ENCODE results near the gene PSME1. TPM values are rescaled to one million over a fixed set of nuclear protein-coding genes. Genes with fewer than 3 reads are reported as not detected.
A peak's percentile ranks its signal among the peaks of the same experiment; 100 is the strongest.

Gene PSME1
- total and polyA plus RNA-seq, 2 of the 13 experiments (the other 11 are each of a cell fraction or from before 2014, with no cell fraction given), result 159 to 608 TPM

DNA sequence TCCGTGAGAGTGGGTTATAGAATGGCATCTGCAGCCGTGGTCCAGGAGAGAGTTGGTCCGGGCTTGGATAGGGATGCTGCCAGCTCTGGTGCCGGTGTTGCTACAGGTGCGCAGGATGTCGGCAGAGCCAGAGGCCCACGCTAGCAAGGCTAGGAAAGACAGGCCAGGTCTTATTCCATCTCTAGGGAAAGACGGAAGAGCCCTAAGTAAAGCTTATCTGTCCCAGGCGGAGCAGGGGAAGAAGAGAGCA lies 485 bp upstream of the PSME1 start (continued):
- TF ChIP-seq SNAI1 (CRISPR knock-in tag; IDR thresholded peaks at IDR 0.05; ENCODE audit: borderline replicate concordance), result 0 out of 2 replicates have a peak, but pooled peaks have one; percentile 50
- TF ChIP-seq ZNF879 (CRISPR knock-in tag; IDR thresholded peaks at IDR 0.05), result no peak
- TF ChIP-seq ZBTB21 (CRISPR knock-in tag; IDR thresholded peaks at IDR 0.05), result no peak
- TF ChIP-seq CEBPB (IDR thresholded peaks at IDR 0.05; ENCODE audit: borderline replicate concordance, low read depth, low read length), result no peak
- TF ChIP-seq ZNF207 (IDR thresholded peaks at IDR 0.05; ENCODE audit: borderline replicate concordance), result no peak
- TF ChIP-seq, protein P1, sequence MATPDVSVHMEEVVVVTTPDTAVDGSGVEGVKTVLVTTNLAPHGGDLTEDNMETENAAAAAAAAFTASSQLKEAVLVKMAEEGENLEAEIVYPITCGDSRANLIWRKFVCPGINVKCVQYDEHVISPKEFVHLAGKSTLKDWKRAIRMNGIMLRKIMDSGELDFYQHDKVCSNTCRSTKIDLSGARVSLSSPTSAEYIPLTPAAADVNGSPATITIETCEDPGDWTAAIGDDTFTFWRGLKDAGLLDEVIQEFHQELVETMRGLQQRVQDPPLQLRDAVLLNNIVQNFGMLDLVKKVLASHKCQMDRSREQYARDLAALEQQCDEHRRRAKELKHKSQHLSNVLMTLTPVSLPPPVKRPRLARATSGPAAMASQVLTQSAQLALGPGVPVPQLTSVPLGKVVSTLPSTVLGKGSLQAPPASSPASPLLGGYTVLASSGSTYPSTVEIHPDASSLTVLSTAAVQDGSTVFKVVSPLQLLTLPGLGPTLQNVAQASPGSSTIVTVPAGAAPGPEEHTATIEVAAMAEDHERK (CRISPR knock-in tag; IDR thresholded peaks at IDR 0.05; ENCODE audit: low read depth), result no peak
- no peak; the same call in none of the 2 replicates for TF ChIP-seq MEF2D (CRISPR knock-in tag; IDR thresholded peaks at IDR 0.05)
- TF ChIP-seq, protein P2, sequence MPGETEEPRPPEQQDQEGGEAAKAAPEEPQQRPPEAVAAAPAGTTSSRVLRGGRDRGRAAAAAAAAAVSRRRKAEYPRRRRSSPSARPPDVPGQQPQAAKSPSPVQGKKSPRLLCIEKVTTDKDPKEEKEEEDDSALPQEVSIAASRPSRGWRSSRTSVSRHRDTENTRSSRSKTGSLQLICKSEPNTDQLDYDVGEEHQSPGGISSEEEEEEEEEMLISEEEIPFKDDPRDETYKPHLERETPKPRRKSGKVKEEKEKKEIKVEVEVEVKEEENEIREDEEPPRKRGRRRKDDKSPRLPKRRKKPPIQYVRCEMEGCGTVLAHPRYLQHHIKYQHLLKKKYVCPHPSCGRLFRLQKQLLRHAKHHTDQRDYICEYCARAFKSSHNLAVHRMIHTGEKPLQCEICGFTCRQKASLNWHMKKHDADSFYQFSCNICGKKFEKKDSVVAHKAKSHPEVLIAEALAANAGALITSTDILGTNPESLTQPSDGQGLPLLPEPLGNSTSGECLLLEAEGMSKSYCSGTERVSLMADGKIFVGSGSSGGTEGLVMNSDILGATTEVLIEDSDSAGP (CRISPR knock-in tag; IDR thresholded peaks at IDR 0.05; ENCODE audit: borderline replicate concordance), result no peak
- TF ChIP-seq RELA (CRISPR knock-in tag; IDR thresholded peaks at IDR 0.05), result no peak
- peak; percentile 24; the same call in 1 of the 2 replicates for TF ChIP-seq MATR3 (CRISPR knock-in tag; IDR thresholded peaks at IDR 0.05)
- no peak for TF ChIP-seq ZNF432 (CRISPR knock-in tag; IDR thresholded peaks at IDR 0.05; ENCODE audit: borderline replicate concordance)
- no peak for TF ChIP-seq SNRNP70 (IDR thresholded peaks at IDR 0.05; ENCODE audit: low read depth, low read length)
- peak; percentile 75; the same call in 1 of the 2 replicates for TF ChIP-seq NFATC3 (CRISPR knock-in tag; IDR thresholded peaks at IDR 0.05)
- no peak for TF ChIP-seq ZNF136 (CRISPR knock-in tag; IDR thresholded peaks at IDR 0.05; ENCODE audit: low read depth)
- TF ChIP-seq NFE2L2 (IDR thresholded peaks at IDR 0.05; ENCODE audit: low read length), result no peak
- TF ChIP-seq HCFC1 (IDR thresholded peaks at IDR 0.05; ENCODE audit: low read depth, low read length), result no peak
- peak; percentile 3; the same call in 1 of the 2 replicates for TF ChIP-seq SNAPC2 (CRISPR knock-in tag; IDR thresholded peaks at IDR 0.05)
- TF ChIP-seq DNMT1 (CRISPR knock-in tag; IDR thresholded peaks at IDR 0.05), result peak; percentile 72
- TF ChIP-seq NFE2 (CRISPR knock-in tag; IDR thresholded peaks at IDR 0.05), result no peak
- TF ChIP-seq, protein P3, sequence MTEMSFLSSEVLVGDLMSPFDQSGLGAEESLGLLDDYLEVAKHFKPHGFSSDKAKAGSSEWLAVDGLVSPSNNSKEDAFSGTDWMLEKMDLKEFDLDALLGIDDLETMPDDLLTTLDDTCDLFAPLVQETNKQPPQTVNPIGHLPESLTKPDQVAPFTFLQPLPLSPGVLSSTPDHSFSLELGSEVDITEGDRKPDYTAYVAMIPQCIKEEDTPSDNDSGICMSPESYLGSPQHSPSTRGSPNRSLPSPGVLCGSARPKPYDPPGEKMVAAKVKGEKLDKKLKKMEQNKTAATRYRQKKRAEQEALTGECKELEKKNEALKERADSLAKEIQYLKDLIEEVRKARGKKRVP (CRISPR knock-in tag; IDR thresholded peaks at IDR 0.05), result no peak
- no peak for TF ChIP-seq ZSCAN21 (CRISPR knock-in tag; IDR thresholded peaks at IDR 0.05; ENCODE audit: borderline replicate concordance)
- TF ChIP-seq, protein P4, sequence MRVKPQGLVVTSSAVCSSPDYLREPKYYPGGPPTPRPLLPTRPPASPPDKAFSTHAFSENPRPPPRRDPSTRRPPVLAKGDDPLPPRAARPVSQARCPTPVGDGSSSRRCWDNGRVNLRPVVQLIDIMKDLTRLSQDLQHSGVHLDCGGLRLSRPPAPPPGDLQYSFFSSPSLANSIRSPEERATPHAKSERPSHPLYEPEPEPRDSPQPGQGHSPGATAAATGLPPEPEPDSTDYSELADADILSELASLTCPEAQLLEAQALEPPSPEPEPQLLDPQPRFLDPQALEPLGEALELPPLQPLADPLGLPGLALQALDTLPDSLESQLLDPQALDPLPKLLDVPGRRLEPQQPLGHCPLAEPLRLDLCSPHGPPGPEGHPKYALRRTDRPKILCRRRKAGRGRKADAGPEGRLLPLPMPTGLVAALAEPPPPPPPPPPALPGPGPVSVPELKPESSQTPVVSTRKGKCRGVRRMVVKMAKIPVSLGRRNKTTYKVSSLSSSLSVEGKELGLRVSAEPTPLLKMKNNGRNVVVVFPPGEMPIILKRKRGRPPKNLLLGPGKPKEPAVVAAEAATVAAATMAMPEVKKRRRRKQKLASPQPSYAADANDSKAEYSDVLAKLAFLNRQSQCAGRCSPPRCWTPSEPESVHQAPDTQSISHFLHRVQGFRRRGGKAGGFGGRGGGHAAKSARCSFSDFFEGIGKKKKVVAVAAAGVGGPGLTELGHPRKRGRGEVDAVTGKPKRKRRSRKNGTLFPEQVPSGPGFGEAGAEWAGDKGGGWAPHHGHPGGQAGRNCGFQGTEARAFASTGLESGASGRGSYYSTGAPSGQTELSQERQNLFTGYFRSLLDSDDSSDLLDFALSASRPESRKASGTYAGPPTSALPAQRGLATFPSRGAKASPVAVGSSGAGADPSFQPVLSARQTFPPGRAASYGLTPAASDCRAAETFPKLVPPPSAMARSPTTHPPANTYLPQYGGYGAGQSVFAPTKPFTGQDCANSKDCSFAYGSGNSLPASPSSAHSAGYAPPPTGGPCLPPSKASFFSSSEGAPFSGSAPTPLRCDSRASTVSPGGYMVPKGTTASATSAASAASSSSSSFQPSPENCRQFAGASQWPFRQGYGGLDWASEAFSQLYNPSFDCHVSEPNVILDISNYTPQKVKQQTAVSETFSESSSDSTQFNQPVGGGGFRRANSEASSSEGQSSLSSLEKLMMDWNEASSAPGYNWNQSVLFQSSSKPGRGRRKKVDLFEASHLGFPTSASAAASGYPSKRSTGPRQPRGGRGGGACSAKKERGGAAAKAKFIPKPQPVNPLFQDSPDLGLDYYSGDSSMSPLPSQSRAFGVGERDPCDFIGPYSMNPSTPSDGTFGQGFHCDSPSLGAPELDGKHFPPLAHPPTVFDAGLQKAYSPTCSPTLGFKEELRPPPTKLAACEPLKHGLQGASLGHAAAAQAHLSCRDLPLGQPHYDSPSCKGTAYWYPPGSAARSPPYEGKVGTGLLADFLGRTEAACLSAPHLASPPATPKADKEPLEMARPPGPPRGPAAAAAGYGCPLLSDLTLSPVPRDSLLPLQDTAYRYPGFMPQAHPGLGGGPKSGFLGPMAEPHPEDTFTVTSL (CRISPR knock-in tag; IDR thresholded peaks at IDR 0.05; ENCODE audit: borderline replicate concordance), result no peak
- TF ChIP-seq SKI (IDR thresholded peaks at IDR 0.05; ENCODE audit: partially characterized antibody), result no peak

Data from HepG2 (cell line).